ENCODE results near the gene ANKS1A. TPM values are rescaled to one million over a fixed set of nuclear protein-coding genes. Genes with fewer than 3 reads are reported as not detected.

ANKS1A gene
- total RNA-seq, 1 donor = 7.2 TPM

- Histone ChIP-seq H3K79me2 (ENCODE audit: insufficient read depth, low read length) (no peaks in the 10 kb centered on the region), H4K20me1 (ENCODE audit: insufficient read depth, low read length) (no peaks in the 10 kb centered on the region), H3K4me1 (ENCODE audit: insufficient read depth, low read length) (peaks cover 16% of the 10 kb centered on the region), H3K4me2 (ENCODE audit: insufficient read depth, low read length) (no peak overlapping the region), H3K27ac (ENCODE audit: low read depth, low read length) (no peak overlapping the region), H3K4me3 (ENCODE audit: insufficient read depth, low read length) (no peak overlapping the region), H3K9me3 (ENCODE audit: low read depth, low read length) (no peaks in the 10 kb centered on the region), H2AFZ (ENCODE audit: low read length) (no peak overlapping the region), H3K27me3 (ENCODE audit: insufficient read depth, low read length) (no peaks in the 10 kb centered on the region), H3K36me3 (ENCODE audit: insufficient read depth, low read length) (peaks cover 9% of the 10 kb centered on the region)
- TF ChIP-seq CTCF (IDR thresholded peaks at IDR 0.05; ENCODE audit: extremely low read depth, low read depth, low read length) = no peak
- DNase-seq (ENCODE audit: insufficient read length, low spot score, missing footprints) = peak; percentile 49
Observed at GRCh38 chr6:35055891-35056290, 166.8 kb downstream of the ANKS1A start.

GRCh38 chr6:35056952-35057351 lies 167.9 kb downstream of the ANKS1A start:
- no peak for TF ChIP-seq CTCF (IDR thresholded peaks at IDR 0.05; ENCODE audit: extremely low read depth, low read depth, low read length)
- Histone ChIP-seq H3K4me3 (ENCODE audit: insufficient read depth, low read length) (no peak overlapping the region), H3K36me3 (ENCODE audit: insufficient read depth, low read length) (peaks cover 6% of the 10 kb centered on the region), H3K4me1 (ENCODE audit: insufficient read depth, low read length) (peaks cover 25% of the 10 kb centered on the region), H3K4me2 (ENCODE audit: insufficient read depth, low read length) (no peak overlapping the region), H3K27me3 (ENCODE audit: insufficient read depth, low read length) (no peaks in the 10 kb centered on the region), H3K9me3 (ENCODE audit: low read depth, low read length) (no peaks in the 10 kb centered on the region), H2AFZ (ENCODE audit: low read length) (no peak overlapping the region), H3K79me2 (ENCODE audit: insufficient read depth, low read length) (no peaks in the 10 kb centered on the region), H4K20me1 (ENCODE audit: insufficient read depth, low read length) (no peaks in the 10 kb centered on the region), H3K27ac (ENCODE audit: low read depth, low read length) (no peak overlapping the region)
- DNase-seq (ENCODE audit: insufficient read length, low spot score, missing footprints) = peak; percentile 73

GRCh38 chr6:35057449-35058357 lies 168.6 kb downstream of the ANKS1A start:
- no peak overlapping the region for H2AFZ ChIP-seq (ENCODE audit: low read length)

More at GRCh38 chr6:35057449-35058357, 168.6 kb downstream of the ANKS1A start:
- no peaks in the 10 kb centered on the region for H3K79me2 ChIP-seq (ENCODE audit: insufficient read depth, low read length)
- no peak overlapping the region for H3K4me2 ChIP-seq (ENCODE audit: insufficient read depth, low read length)
- H3K4me3 ChIP-seq (ENCODE audit: insufficient read depth, low read length) = no peak overlapping the region
- H3K9me3 ChIP-seq (ENCODE audit: low read depth, low read length) = no peaks in the 10 kb centered on the region
- peak; percentile 54 for DNase-seq (ENCODE audit: insufficient read length, low spot score, missing footprints)
- no peaks in the 10 kb centered on the region for H4K20me1 ChIP-seq (ENCODE audit: insufficient read depth, low read length)
- H3K27ac ChIP-seq (ENCODE audit: low read depth, low read length) = no peak overlapping the region
- no peaks in the 10 kb centered on the region for H3K27me3 ChIP-seq (ENCODE audit: insufficient read depth, low read length)
- H3K4me1 ChIP-seq (ENCODE audit: insufficient read depth, low read length) = peaks cover 23% of the 10 kb centered on the region
- no peak for TF ChIP-seq CTCF (IDR thresholded peaks at IDR 0.05; ENCODE audit: extremely low read depth, low read depth, low read length)
- peaks cover 4% of the 10 kb centered on the region for H3K36me3 ChIP-seq (ENCODE audit: insufficient read depth, low read length)

Measured in osteoblast (primary cell).